Measurements from ENCODE around the gene GFOD1. TPM values are rescaled to one million over a fixed set of nuclear protein-coding genes. Genes with fewer than 3 reads are reported as not detected.

Gene GFOD1
- total and polyA plus RNA-seq, 8 donors, result 0.76 to 29.4 (median 11.4) TPM

- no peak for TF ChIP-seq EP300 (IDR thresholded peaks at IDR 0.05)
- TF ChIP-seq CTCF (IDR thresholded peaks at IDR 0.05), result no peak
- TF ChIP-seq POLR2A (IDR thresholded peaks at IDR 0.05), result no peak
- peak in 1 of 3 donors; percentile 9 for TF ChIP-seq POLR2AphosphoS5 (IDR thresholded peaks at IDR 0.05)
- intact Hi-C loops (cut with DNase I; ENCODE audit: low total_unique reads), result no loop called here
- Histone ChIP-seq H3K9me3 (no peaks in the 10 kb centered on the region), H3K36me3 (no peaks in the 10 kb centered on the region), H3K27ac (peak overlapping the region in 2 of 5 donors; percentile 10 to 38), H3K27me3 (no peaks in the 10 kb centered on the region), H3K4me1 (peaks cover 0 to 24% (median 6%) of the 10 kb centered on the region in 4 donors), H3K4me3 (no peak overlapping the region)
- DNase-seq, result peak in 1 of 2 donors; percentile 70
- WGBS, 5 donors, result 48 to 61% (median 59%) methylated on average over 13 of the region's 13 CpGs
Measured at GRCh38 chr6:13508711-13509705, 21.6 kb upstream of the GFOD1 start.

- WGBS, 5 donors, result 50 to 61% (median 56%) methylated on average over 3 of the region's 3 CpGs
- intact Hi-C loops (cut with DNase I; ENCODE audit: low total_unique reads), result no loop called here
Measured at GRCh38 chr6:13507306-13507860, 20.0 kb upstream of the GFOD1 start.

GRCh38 chr6:13505345-13505734 is 17.9 kb upstream of the GFOD1 start:
- Histone ChIP-seq H3K4me3 (no peak overlapping the region), H3K36me3 (no peaks in the 10 kb centered on the region), H3K27me3 (no peaks in the 10 kb centered on the region), H3K27ac (no peak overlapping the region), H3K9me3 (no peaks in the 10 kb centered on the region), H3K4me1 (peaks cover 0 to 17% (median 0%) of the 10 kb centered on the region in 4 donors)
- intact Hi-C loops (cut with DNase I; ENCODE audit: low total_unique reads), result no loop called here
- WGBS, 5 donors, result 87 to 94% (median 89%) methylated on average over 7 of the region's 7 CpGs
- no peak for TF ChIP-seq EP300 (IDR thresholded peaks at IDR 0.05)
- no peak for TF ChIP-seq POLR2AphosphoS5 (IDR thresholded peaks at IDR 0.05)
- no peak for TF ChIP-seq POLR2A (IDR thresholded peaks at IDR 0.05)
- TF ChIP-seq CTCF (IDR thresholded peaks at IDR 0.05), result no peak
- no peak for DNase-seq

More at GRCh38 chr6:13507306-13507860, 20.0 kb upstream of the GFOD1 start:
- no peaks in the 10 kb centered on the region for H3K36me3 ChIP-seq
- no peaks in the 10 kb centered on the region for H3K9me3 ChIP-seq
- peaks cover 0 to 24% (median 6%) of the 10 kb centered on the region in 4 donors for H3K4me1 ChIP-seq
- H3K27ac ChIP-seq, result no peak overlapping the region
- no peak for DNase-seq
- TF ChIP-seq POLR2AphosphoS5 (IDR thresholded peaks at IDR 0.05) (no peak), POLR2A (IDR thresholded peaks at IDR 0.05) (no peak), CTCF (IDR thresholded peaks at IDR 0.05) (no peak), EP300 (IDR thresholded peaks at IDR 0.05) (no peak)
- no peaks in the 10 kb centered on the region for H3K27me3 ChIP-seq
- H3K4me3 ChIP-seq, result no peak overlapping the region

- WGBS, 5 donors, result 55 to 75% (median 74%) methylated on average over 5 of the region's 5 CpGs
- Histone ChIP-seq H3K4me3 (no peak overlapping the region), H3K4me1 (peaks cover 0 to 17% (median 0%) of the 10 kb centered on the region in 4 donors), H3K9me3 (no peaks in the 10 kb centered on the region), H3K36me3 (no peaks in the 10 kb centered on the region), H3K27ac (no peak overlapping the region), H3K27me3 (no peaks in the 10 kb centered on the region)
- intact Hi-C loops (cut with DNase I; ENCODE audit: low total_unique reads), result no loop called here
- TF ChIP-seq EP300 (IDR thresholded peaks at IDR 0.05) (no peak), POLR2AphosphoS5 (IDR thresholded peaks at IDR 0.05) (no peak), CTCF (IDR thresholded peaks at IDR 0.05) (no peak), POLR2A (IDR thresholded peaks at IDR 0.05) (no peak)
- no peak for DNase-seq
Measured at GRCh38 chr6:13504611-13505344, 17.4 kb upstream of the GFOD1 start.

All from stomach (tissue), 9 donors.